Left ventricle myocardium superior (tissue), 1 donor: ENCODE data around the gene CARD14. TPM values are rescaled to one million over a fixed set of nuclear protein-coding genes. Genes with fewer than 3 reads are reported as not detected.

Source experiments
- ATAC-seq: fragments of 200-7000 bp; cut with Tn5 transposase; one replicate; pipeline ENCODE4 v1.9.1; 2020; ENCODE audit warnings: mild to moderate bottlenecking, moderate library complexity
- DNase-seq: peaks from one replicate; pipeline ENCODE4 v3.0.0-alpha.2; 2020
- intact Hi-C: fragments of 100-400 bp; cut with micrococcal nuclease; formaldehyde crosslinking; loops from one replicate; pipeline ENCODE4 v1.11.0; 2022
- long read RNA-seq: library from polyadenylated mRNA; unstranded; transcript quantifications from one replicate; pipeline ENCODE4 v2.0.0, GENCODE V29; 2021
- total RNA-seq: library from RNA; stranded (reverse); fragmentation: NEBNext Ultra II Directional; extraction: Animal tissue kit (Norgen Biotek cat#: 25700); gene quantifications from one replicate; pipeline ENCODE4 v1.2.1, GENCODE V29; 2021
- donor health status: DM: no; HTN: yes; CAD: no; lungs with severe emphysema.

CARD14 gene
- not detected for total RNA-seq
- long read RNA-seq, partial matches to known transcripts = 0 of 4 reads
- long read RNA-seq, other reads (novel, unspliced or antisense) = 4 of 4 reads

GRCh38 chr17:80169784-80170500 lies at the start of gene CARD14:
Gene CARD14 (plus strand): TSS chr17:80170030. CDS start chr17:80181439, 11,409 bp downstream.
- DNase-seq (no peak), ATAC-seq (no peak)
- intact Hi-C loops = no loop called here

GRCh38 chr17:80122026-80122575 lies 47.7 kb upstream of the CARD14 start:
- no peak for DNase-seq
- no peak for ATAC-seq
- intact Hi-C loops = no loop called here

GRCh38 chr17:80122926-80123505 lies 46.8 kb upstream of the CARD14 start:
- no peak for DNase-seq
- intact Hi-C loops = no loop called here

GRCh38 chr17:80123791-80124190 lies 46.0 kb upstream of the CARD14 start:
- intact Hi-C loops = no loop called here
- DNase-seq (no peak), ATAC-seq (no peak)

More at GRCh38 chr17:80122926-80123505, 46.8 kb upstream of the CARD14 start:
- ATAC-seq = no peak

- ATAC-seq (no peak), DNase-seq (no peak)
- intact Hi-C loops = no loop called here
Measured at GRCh38 chr17:80124351-80124981, 45.4 kb upstream of the CARD14 start.

- no peak for ATAC-seq
- intact Hi-C loops = no loop called here
- no peak for DNase-seq
Measured at GRCh38 chr17:80125656-80126448, 44.0 kb upstream of the CARD14 start.

- no peak for ATAC-seq
- intact Hi-C loops = no loop called here
- DNase-seq = no peak
Measured at GRCh38 chr17:80126449-80126715, 43.4 kb upstream of the CARD14 start.

- DNase-seq (no peak), ATAC-seq (no peak)
- intact Hi-C loops = no loop called here
Measured at GRCh38 chr17:80129006-80129565, 40.7 kb upstream of the CARD14 start.

- DNase-seq (no peak), ATAC-seq (no peak)
- intact Hi-C loops = no loop called here
Measured at GRCh38 chr17:80130992-80131391, 38.8 kb upstream of the CARD14 start.

- DNase-seq (no peak), ATAC-seq (no peak)
- intact Hi-C loops = no loop called here
Measured at GRCh38 chr17:80132906-80133625, 36.8 kb upstream of the CARD14 start.

- no peak for DNase-seq
- intact Hi-C loops = no loop called here
- no peak for ATAC-seq
Measured at GRCh38 chr17:80133626-80133970, 36.2 kb upstream of the CARD14 start.

GRCh38 chr17:80137131-80137530 lies 32.7 kb upstream of the CARD14 start:
- no peak for ATAC-seq
- intact Hi-C loops = no loop called here
- DNase-seq = no peak

GRCh38 chr17:80138856-80139426 lies 30.9 kb upstream of the CARD14 start:
- DNase-seq (no peak), ATAC-seq (no peak)
- intact Hi-C loops = no loop called here

- ATAC-seq (no peak), DNase-seq (no peak)
- intact Hi-C loops = no loop called here
Measured at GRCh38 chr17:80141463-80142165, 28.2 kb upstream of the CARD14 start.

GRCh38 chr17:80142929-80143328 lies 26.9 kb upstream of the CARD14 start:
- ATAC-seq (no peak), DNase-seq (no peak)
- intact Hi-C loops = no loop called here

- ATAC-seq = no peak
- intact Hi-C loops = no loop called here
- DNase-seq = no peak
Measured at GRCh38 chr17:80145076-80146075, 24.5 kb upstream of the CARD14 start.
